Measurements from ENCODE around the gene ZNF511. TPM values are rescaled to one million over a fixed set of nuclear protein-coding genes. Genes with fewer than 3 reads are reported as not detected.
A peak's percentile ranks its signal among the peaks of the same experiment; 100 is the strongest.

The ZNF511 gene
- total and polyA plus RNA-seq, 10 donors = 26.3 to 50.6 (median 30.5) TPM

DNA sequence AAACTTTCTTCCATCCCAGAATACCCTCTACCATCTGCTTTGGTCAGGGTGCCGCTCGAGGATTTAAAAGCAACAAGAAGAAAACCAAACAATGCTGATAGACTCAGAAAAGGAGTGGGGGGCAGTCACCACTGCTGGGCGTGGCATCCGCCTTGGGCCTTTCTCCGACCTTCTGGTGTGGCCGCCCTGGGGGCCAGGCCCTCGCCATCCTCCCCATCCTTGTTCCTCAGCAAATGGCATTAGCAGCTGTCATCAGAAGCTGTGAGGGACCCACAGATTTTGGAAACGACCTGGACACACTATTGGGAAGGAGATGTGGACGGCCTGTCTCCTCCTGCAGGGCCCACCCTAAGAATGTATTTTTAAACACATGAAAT, 4.0 kb downstream of the ZNF511 start:
- intact Hi-C loops (cut with DNase I; ENCODE audit: low total_unique reads) = no loop called here
- Histone ChIP-seq H3K4me1 (peaks cover 2 to 27% (median 18%) of the 10 kb centered on the region in 6 donors), H3K4me3 (no peak overlapping the region), H3K36me3 (peaks cover 0 to 41% (median 32%) of the 10 kb centered on the region in 6 donors), H3K27me3 (replicated peaks in 1 of 7) (no peaks in the 10 kb centered on the region), H3K9me3 (no peaks in the 10 kb centered on the region), H3K27ac (no peak overlapping the region)
- TF ChIP-seq, protein P1, sequence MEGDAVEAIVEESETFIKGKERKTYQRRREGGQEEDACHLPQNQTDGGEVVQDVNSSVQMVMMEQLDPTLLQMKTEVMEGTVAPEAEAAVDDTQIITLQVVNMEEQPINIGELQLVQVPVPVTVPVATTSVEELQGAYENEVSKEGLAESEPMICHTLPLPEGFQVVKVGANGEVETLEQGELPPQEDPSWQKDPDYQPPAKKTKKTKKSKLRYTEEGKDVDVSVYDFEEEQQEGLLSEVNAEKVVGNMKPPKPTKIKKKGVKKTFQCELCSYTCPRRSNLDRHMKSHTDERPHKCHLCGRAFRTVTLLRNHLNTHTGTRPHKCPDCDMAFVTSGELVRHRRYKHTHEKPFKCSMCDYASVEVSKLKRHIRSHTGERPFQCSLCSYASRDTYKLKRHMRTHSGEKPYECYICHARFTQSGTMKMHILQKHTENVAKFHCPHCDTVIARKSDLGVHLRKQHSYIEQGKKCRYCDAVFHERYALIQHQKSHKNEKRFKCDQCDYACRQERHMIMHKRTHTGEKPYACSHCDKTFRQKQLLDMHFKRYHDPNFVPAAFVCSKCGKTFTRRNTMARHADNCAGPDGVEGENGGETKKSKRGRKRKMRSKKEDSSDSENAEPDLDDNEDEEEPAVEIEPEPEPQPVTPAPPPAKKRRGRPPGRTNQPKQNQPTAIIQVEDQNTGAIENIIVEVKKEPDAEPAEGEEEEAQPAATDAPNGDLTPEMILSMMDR (IDR thresholded peaks at IDR 0.05 in 8 of 11, conservative IDR thresholded peaks at IDR 0.05 in 3 of 11) = no peak
- TF ChIP-seq POLR2AphosphoS5 (IDR thresholded peaks at IDR 0.05) (no peak), POLR2A (IDR thresholded peaks at IDR 0.05) (no peak)
- 87 to 96% (median 93%) methylated on average over 9 of the region's 9 CpGs for WGBS, 5 donors
- peak; percentile 53 for DNase-seq

DNA sequence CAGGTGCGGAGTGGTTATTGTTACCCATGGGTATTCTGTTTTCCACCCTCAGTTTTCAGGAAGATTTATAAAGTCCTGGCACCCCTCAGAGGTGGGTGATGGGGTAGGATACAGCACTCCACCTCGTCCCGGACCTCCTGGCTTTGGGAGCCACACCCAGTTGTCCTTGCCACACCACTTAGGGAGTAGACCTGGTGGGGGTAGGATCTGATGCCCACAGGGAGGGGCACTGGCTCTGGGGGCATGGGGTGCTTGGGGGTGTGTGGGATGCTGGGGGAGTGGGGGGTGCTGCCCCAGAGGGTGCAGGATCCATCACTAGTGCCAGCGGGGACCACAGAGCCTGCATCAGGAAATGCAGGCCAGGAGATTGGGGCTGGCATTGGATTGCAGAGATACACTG, 4.5 kb downstream of the ZNF511 start:
- H3K27ac ChIP-seq = no peak overlapping the region
- TF ChIP-seq, protein P1 (IDR thresholded peaks at IDR 0.05 in 8 of 11, conservative IDR thresholded peaks at IDR 0.05 in 3 of 11) = no peak
- no peak for TF ChIP-seq POLR2A (IDR thresholded peaks at IDR 0.05)
- TF ChIP-seq POLR2AphosphoS5 (IDR thresholded peaks at IDR 0.05) = no peak
- H3K27me3 ChIP-seq (replicated peaks in 1 of 7) = no peaks in the 10 kb centered on the region
- peaks cover 0 to 41% (median 32%) of the 10 kb centered on the region in 6 donors for H3K36me3 ChIP-seq
- DNase-seq = peak; percentile 71
- no peaks in the 10 kb centered on the region for H3K9me3 ChIP-seq
- peaks cover 0 to 23% (median 13%) of the 10 kb centered on the region in 6 donors for H3K4me1 ChIP-seq
- WGBS, 5 donors = 65 to 93% (median 80%) methylated on average over 4 of the region's 4 CpGs
- intact Hi-C loops (cut with DNase I; ENCODE audit: low total_unique reads) = no loop called here
- H3K4me3 ChIP-seq = no peak overlapping the region

DNA sequence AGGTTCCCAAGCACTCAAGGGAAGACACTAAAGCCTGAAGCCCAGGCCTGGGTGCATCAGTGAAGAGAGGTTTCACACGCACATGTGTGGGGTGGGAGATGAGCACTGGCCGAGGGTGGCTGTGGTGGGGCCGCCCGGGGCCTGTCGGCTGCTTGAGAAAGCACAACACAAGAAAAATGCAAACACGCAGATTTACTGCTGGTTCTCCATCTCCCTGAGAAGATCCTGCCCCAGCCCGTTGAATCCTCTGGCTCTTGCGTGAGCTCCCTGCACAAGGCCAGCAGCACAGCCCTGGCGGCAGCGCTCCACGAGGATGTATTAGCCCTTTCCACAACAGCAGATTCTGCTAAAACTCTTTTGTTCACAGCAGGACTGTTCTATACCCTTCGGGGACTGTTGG, 6.2 kb downstream of the ZNF511 start:
- Histone ChIP-seq H3K4me1 (peaks cover 0 to 23% (median 12%) of the 10 kb centered on the region in 6 donors), H3K36me3 (peaks cover 0 to 35% (median 30%) of the 10 kb centered on the region in 6 donors), H3K27me3 (replicated peaks in 1 of 7) (peaks cover 0 to 17% (median 14%) of the 10 kb centered on the region in 7 donors), H3K27ac (no peak overlapping the region), H3K4me3 (no peak overlapping the region), H3K9me3 (no peaks in the 10 kb centered on the region)
- TF ChIP-seq, protein P1 (IDR thresholded peaks at IDR 0.05 in 8 of 11, conservative IDR thresholded peaks at IDR 0.05 in 3 of 11) = no peak
- TF ChIP-seq POLR2A (IDR thresholded peaks at IDR 0.05) (no peak), POLR2AphosphoS5 (IDR thresholded peaks at IDR 0.05) (no peak)
- DNase-seq = no peak
- intact Hi-C loops (cut with DNase I; ENCODE audit: low total_unique reads) = no loop called here
- 91 to 97% (median 94%) methylated on average over 12 of the region's 12 CpGs for WGBS, 5 donors

DNA sequence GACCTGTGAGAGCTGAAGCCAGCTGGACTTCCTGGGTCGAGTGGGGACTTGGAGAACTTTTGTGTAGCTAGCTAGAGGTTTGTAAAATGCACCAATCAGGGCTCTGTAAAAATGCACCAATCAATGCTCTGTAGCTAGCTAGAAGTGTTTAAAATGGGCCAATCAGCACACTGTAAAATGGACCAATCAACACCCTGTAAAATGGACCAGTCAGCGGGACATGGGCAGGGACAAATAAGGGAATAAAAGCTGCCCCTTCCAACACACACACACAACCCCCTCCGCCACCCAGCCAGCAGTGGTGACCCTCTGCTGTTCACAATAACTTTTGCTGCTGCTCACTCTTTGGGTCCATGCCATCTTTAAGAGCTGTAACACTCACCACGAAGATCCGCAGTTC, 7.1 kb downstream of the ZNF511 start:
- 74 to 81% (median 81%) methylated on average over 5 of the region's 5 CpGs for whole genome bisulfite sequencing, 5 donors
- Histone ChIP-seq H3K36me3 (peaks cover 0 to 26% (median 22%) of the 10 kb centered on the region in 6 donors), H3K4me1 (peaks cover 0 to 15% (median 11%) of the 10 kb centered on the region in 6 donors), H3K27me3 (replicated peaks in 1 of 7) (peaks cover 0 to 26% (median 14%) of the 10 kb centered on the region in 7 donors), H3K4me3 (no peak overlapping the region), H3K9me3 (peaks cover 0 to 2% (median 1%) of the 10 kb centered on the region in 8 donors), H3K27ac (no peak overlapping the region)
- no peak for TF ChIP-seq POLR2AphosphoS5 (IDR thresholded peaks at IDR 0.05)
- no peak for TF ChIP-seq POLR2A (IDR thresholded peaks at IDR 0.05)
- TF ChIP-seq, protein P1 (IDR thresholded peaks at IDR 0.05 in 8 of 11, conservative IDR thresholded peaks at IDR 0.05 in 3 of 11) = no peak
- no peak for DNase-seq
- intact Hi-C loops (cut with DNase I; ENCODE audit: low total_unique reads) = no loop called here
